H9 (cell line): ENCODE data around the gene RINL. TPM values are rescaled to one million over a fixed set of nuclear protein-coding genes. Genes with fewer than 3 reads are reported as not detected.

Experiments used
- DNase-seq: peaks from one replicate; pipeline ENCODE4 v3.0.0-alpha.2; 2017
- H2AFZ ChIP-seq: one replicate; pipeline ENCODE4 v1.6.1; 2013; ENCODE audit warnings: mild to moderate bottlenecking, low read length, control low read depth, moderate library complexity
- H2AK5ac ChIP-seq: 2 replicates; pipeline ENCODE4 v1.6.1; 2013; ENCODE audit warnings: low read length, control low read depth, mixed read lengths; ENCODE audit not compliant: insufficient read length
- H2BK120ac ChIP-seq: one replicate; pipeline ENCODE4 v1.6.1; 2013; ENCODE audit warnings: low read depth, mild to moderate bottlenecking, low read length, control low read depth, inconsistent platforms; ENCODE audit not compliant: poor library complexity, severe bottlenecking
- H2BK12ac ChIP-seq: 2 replicates; pipeline ENCODE4 v1.6.1; 2013; ENCODE audit warnings: low read length, control low read depth, mixed read lengths, low read depth; ENCODE audit not compliant: insufficient read length
- H2BK15ac ChIP-seq: 2 replicates; pipeline ENCODE4 v1.6.1; 2013; ENCODE audit warnings: low read depth, low read length, control low read depth
- H2BK20ac ChIP-seq: one replicate; pipeline ENCODE4 v1.6.1; 2013; ENCODE audit warnings: low read depth, mild to moderate bottlenecking, low read length, control low read depth, inconsistent platforms; ENCODE audit not compliant: poor library complexity, severe bottlenecking
- H2BK5ac ChIP-seq: 2 replicates; pipeline ENCODE4 v1.6.1; 2013; ENCODE audit warnings: low read length, control low read depth, mixed read lengths; ENCODE audit not compliant: insufficient read length
- H3K14ac ChIP-seq: 2 replicates; pipeline ENCODE4 v1.6.1; 2013; ENCODE audit warnings: low read length, control low read depth; ENCODE audit not compliant: insufficient read depth
- H3K18ac ChIP-seq: 2 replicates; pipeline ENCODE4 v1.6.1; 2013; ENCODE audit warnings: low read depth, mild to moderate bottlenecking, mixed read lengths, low read length, control low read depth; ENCODE audit not compliant: insufficient read length
- H3K23ac ChIP-seq: 2 replicates; pipeline ENCODE4 v1.6.1; 2013; ENCODE audit warnings: low read length, control low read depth, mixed read lengths, low read depth; ENCODE audit not compliant: insufficient read length
- H3K23me2 ChIP-seq: 2 replicates; pipeline ENCODE4 v1.6.1; 2013; ENCODE audit warnings: low read depth, mild to moderate bottlenecking, mixed read lengths, low read length, control low read depth; ENCODE audit not compliant: insufficient read length, poor library complexity, severe bottlenecking
- H3K27ac ChIP-seq: 2 replicates; pipeline ENCODE4 v1.5.1; 2013; ENCODE audit warnings: low read length, control low read depth, mixed read lengths, low read depth; ENCODE audit not compliant: insufficient read length
- H3K27me3 ChIP-seq: 2 replicates; pipeline ENCODE4 v1.6.1; 2013; ENCODE audit warnings: low read length, control low read depth, inconsistent platforms; ENCODE audit not compliant: insufficient read depth
- H3K4ac ChIP-seq: 2 replicates; pipeline ENCODE4 v1.6.1; 2013; ENCODE audit warnings: low read depth, mild to moderate bottlenecking, control low read depth, inconsistent platforms, low read length, moderate library complexity
- H3K4me1 ChIP-seq: 2 replicates; pipeline ENCODE4 v1.6.1; 2013; ENCODE audit warnings: low read length, control low read depth, inconsistent platforms; ENCODE audit not compliant: insufficient read depth
- H3K4me2 ChIP-seq: 2 replicates; pipeline ENCODE4 v1.6.1; 2013; ENCODE audit warnings: low read length, control low read depth, mixed read lengths; ENCODE audit not compliant: insufficient read length, insufficient read depth
- H3K56ac ChIP-seq: 2 replicates; pipeline ENCODE4 v1.6.1; 2013; ENCODE audit warnings: low read depth, mild to moderate bottlenecking, mixed read lengths, low read length, control low read depth; ENCODE audit not compliant: insufficient read length
- H3K79me1 ChIP-seq: 2 replicates; pipeline ENCODE4 v1.6.1; 2013; ENCODE audit warnings: low read depth, mild to moderate bottlenecking, moderate library complexity, low read length, control low read depth, inconsistent platforms; ENCODE audit not compliant: insufficient read depth, poor library complexity, severe bottlenecking
- H3K79me2 ChIP-seq: 2 replicates; pipeline ENCODE4 v1.6.1; 2013; ENCODE audit warnings: low read length, control low read depth, inconsistent platforms; ENCODE audit not compliant: insufficient read depth
- H3K9ac ChIP-seq: 2 replicates; pipeline ENCODE4 v1.6.1; 2013; ENCODE audit warnings: low read length, control low read depth, mixed read lengths; ENCODE audit not compliant: insufficient read length; ENCODE audit errors: extremely low read depth
- H3K9me3 ChIP-seq: one replicate; pipeline ENCODE4 v1.6.1; 2013; ENCODE audit warnings: low read depth, low read length, inconsistent platforms; ENCODE audit not compliant: control insufficient read depth
- H3T11ph ChIP-seq: one replicate; pipeline ENCODE4 v1.6.1; 2013; ENCODE audit warnings: mild to moderate bottlenecking, low read length, control low read depth, inconsistent platforms
- H4K20me1 ChIP-seq: one replicate; pipeline ENCODE4 v1.6.1; 2013; ENCODE audit not compliant: control insufficient read depth, insufficient read length, insufficient read depth
- H4K5ac ChIP-seq: 2 replicates; pipeline ENCODE4 v1.6.1; 2013; ENCODE audit warnings: low read depth, mild to moderate bottlenecking, mixed read lengths, low read length, control low read depth; ENCODE audit not compliant: insufficient read length
- H4K8ac ChIP-seq: replicated peaks from 2 replicates; pipeline ENCODE4 v1.6.1; 2013; ENCODE audit warnings: low read length, control low read depth, mixed read lengths, low read depth; ENCODE audit not compliant: insufficient read length
- H4K91ac ChIP-seq: 2 replicates; pipeline ENCODE4 v1.6.1; 2013; ENCODE audit warnings: low read depth, mild to moderate bottlenecking, moderate library complexity, mixed read lengths, low read length, control low read depth; ENCODE audit not compliant: insufficient read length
- H3K27ac Mint-ChIP-seq, 3 experiments: 2 replicates in 2 of 3; 3 replicates in 1 of 3; pipeline ENCODE4 v1.8.0; 2020 to 2021; ENCODE audit warnings: mixed read lengths in 3 of 3, mild to moderate bottlenecking in 1 of 3, moderate library complexity in 1 of 3
- H3K27me3 Mint-ChIP-seq: 2 replicates; pipeline ENCODE4 v1.8.0; 2021; ENCODE audit warnings: low read depth, mild to moderate bottlenecking, moderate library complexity, mixed read lengths
- H3K36me3 Mint-ChIP-seq, 3 experiments: 2 replicates in 2 of 3; 3 replicates in 1 of 3; pipeline ENCODE4 v1.8.0; 2020 to 2021; ENCODE audit warnings: low read depth in 3 of 3, mixed read lengths in 3 of 3; ENCODE audit not compliant: insufficient read depth in 1 of 3
- H3K4me1 Mint-ChIP-seq, 2 experiments: 2 replicates each; pipeline ENCODE4 v1.8.0; 2020; ENCODE audit warnings: mixed read lengths in 2 of 2
- H3K4me3 Mint-ChIP-seq, 2 experiments: 2 replicates in 1 of 2; 3 replicates in 1 of 2; pipeline ENCODE4 v1.8.0; 2020 to 2021; ENCODE audit warnings: mild to moderate bottlenecking in 2 of 2, mixed read lengths in 2 of 2, moderate library complexity in 1 of 2
- H3K9me3 Mint-ChIP-seq, 2 experiments: 2 replicates in 1 of 2; 3 replicates in 1 of 2; pipeline ENCODE4 v1.8.0; 2020; ENCODE audit warnings: mild to moderate bottlenecking in 2 of 2, mixed read lengths in 2 of 2, moderate library complexity in 1 of 2
- WGBS: extraction: QIAGEN DNeasy Blood & Tissue Kit; methylation state at CpG from one replicate; pipeline ENCODE4 v1.1.7; 2013; ENCODE audit warnings: missing lambda C conversion rate, low lambda C conversion rate, mixed read lengths; ENCODE audit not compliant: insufficient read length; ENCODE audit errors: extremely low coverage; 5-methylcytosine and 5-hydroxymethylcytosine counted together
- total RNA-seq: library from RNA; stranded (reverse); gene quantifications from 2 replicates; pipeline ENCODE4 v1.2.1, GENCODE V29; 2021
- TF ChIP-seq, protein P1 (sequence below): fragments of 200-600 bp; sonication (generic); conservative IDR thresholded peaks from 3 replicates; pipeline ENCODE4 v1.8.0; 2021; ENCODE audit warnings: antibody characterized with exemption, mild to moderate bottlenecking

RINL gene
- total RNA-seq, 1 experiment from 2014 or later = 6.4 TPM

DNA sequence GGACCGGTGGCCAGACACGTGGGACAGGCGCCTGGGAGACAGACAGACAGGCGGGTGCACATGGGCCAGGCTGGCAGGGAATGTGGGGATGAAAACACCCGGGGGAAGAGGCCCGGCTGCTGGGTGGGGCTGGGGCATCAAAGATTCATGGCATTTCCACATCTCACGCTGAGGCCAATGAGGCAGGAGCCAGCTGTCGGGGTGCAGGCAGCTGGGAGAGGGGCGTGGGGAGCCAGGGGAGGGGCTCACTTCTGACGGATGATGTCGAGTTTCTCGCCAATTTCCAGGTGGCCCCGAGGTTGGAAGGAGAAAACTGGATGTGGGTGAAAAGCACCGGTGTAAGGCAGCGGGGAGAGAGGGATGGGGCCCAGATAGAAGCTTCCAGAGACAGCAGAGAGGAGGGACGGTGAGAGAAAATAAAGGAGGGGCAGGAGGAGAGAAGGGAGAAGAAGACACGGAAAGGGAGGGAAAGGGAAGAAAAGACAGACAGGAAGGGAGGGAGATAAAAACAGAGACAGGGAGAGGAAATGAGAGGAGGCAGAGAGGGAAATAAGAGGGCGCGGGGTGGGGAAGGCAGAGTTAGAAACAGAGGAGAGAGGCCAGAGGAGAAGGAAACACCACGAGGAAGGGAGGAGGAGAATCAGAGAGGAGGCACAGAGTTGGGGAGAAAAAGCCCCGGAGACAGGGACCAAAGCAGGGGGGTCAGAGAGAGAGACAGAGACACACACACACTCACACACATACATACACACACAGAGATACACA, 41.9 kb upstream of the RINL start:
- H3K4me2 ChIP-seq = no peak overlapping the region
- H2BK5ac ChIP-seq = no peak overlapping the region
- H2AK5ac ChIP-seq = no peak overlapping the region
- Mint-ChIP-seq H3K4me3 (no peak overlapping the region), H3K4me1 (no peaks in the 10 kb centered on the region), H3K27ac (no peak overlapping the region), H3K9me3 (no peaks in the 10 kb centered on the region), H3K36me3 (peaks cover 19 to 33% (median 28%) of the 10 kb centered on the region in 3 experiments; a peak in 6 of 7 replicates), H3K27me3 (no peaks in the 10 kb centered on the region)
- no peaks in the 10 kb centered on the region for H3K23me2 ChIP-seq
- no peak overlapping the region for H3K9ac ChIP-seq
- H2BK15ac ChIP-seq = no peak overlapping the region
- H3K4me1 ChIP-seq = no peaks in the 10 kb centered on the region
- H4K91ac ChIP-seq = no peak overlapping the region
- no peak overlapping the region for H3K27ac ChIP-seq
- no peak overlapping the region for H3K56ac ChIP-seq
- no peak overlapping the region for H3K14ac ChIP-seq
- H3T11ph ChIP-seq = no peak overlapping the region
- H3K4ac ChIP-seq = no peak overlapping the region
- no peak overlapping the region for H3K23ac ChIP-seq
- TF ChIP-seq, protein P1, sequence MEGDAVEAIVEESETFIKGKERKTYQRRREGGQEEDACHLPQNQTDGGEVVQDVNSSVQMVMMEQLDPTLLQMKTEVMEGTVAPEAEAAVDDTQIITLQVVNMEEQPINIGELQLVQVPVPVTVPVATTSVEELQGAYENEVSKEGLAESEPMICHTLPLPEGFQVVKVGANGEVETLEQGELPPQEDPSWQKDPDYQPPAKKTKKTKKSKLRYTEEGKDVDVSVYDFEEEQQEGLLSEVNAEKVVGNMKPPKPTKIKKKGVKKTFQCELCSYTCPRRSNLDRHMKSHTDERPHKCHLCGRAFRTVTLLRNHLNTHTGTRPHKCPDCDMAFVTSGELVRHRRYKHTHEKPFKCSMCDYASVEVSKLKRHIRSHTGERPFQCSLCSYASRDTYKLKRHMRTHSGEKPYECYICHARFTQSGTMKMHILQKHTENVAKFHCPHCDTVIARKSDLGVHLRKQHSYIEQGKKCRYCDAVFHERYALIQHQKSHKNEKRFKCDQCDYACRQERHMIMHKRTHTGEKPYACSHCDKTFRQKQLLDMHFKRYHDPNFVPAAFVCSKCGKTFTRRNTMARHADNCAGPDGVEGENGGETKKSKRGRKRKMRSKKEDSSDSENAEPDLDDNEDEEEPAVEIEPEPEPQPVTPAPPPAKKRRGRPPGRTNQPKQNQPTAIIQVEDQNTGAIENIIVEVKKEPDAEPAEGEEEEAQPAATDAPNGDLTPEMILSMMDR = no peak
- no peaks in the 10 kb centered on the region for H3K27me3 ChIP-seq
- H2AFZ ChIP-seq = no peak overlapping the region
- no peaks in the 10 kb centered on the region for H4K20me1 ChIP-seq
- no peak overlapping the region for H4K8ac ChIP-seq
- no peaks in the 10 kb centered on the region for H3K79me2 ChIP-seq
- H2BK20ac ChIP-seq = no peak overlapping the region
- H2BK12ac ChIP-seq = no peak overlapping the region
- no CpG with 5 or more reads among the region's 21 CpGs for WGBS
- no peaks in the 10 kb centered on the region for H3K9me3 ChIP-seq
- no peak for DNase-seq
- no peak overlapping the region for H2BK120ac ChIP-seq
- H4K5ac ChIP-seq = no peak overlapping the region
- H3K79me1 ChIP-seq = no peaks in the 10 kb centered on the region
- H3K18ac ChIP-seq = no peak overlapping the region
